NOMO-1 treated with DMSO at 0.1 percent for 48 hours (cell line): ENCODE data around the gene ACAT2.
"Not testable (repeated sequence)": the region's sequence is repeated elsewhere in the genome, so short reads cannot be mapped to it uniquely, and the experiment has no call there.

Experiments used
- DNase-seq: peaks from one replicate; lab custom pipeline; 2025; ENCODE audit not compliant: unreplicated experiment; lab: John Stamatoyannopoulos, UW

Gene ACAT2

GRCh38 chr6:159807150-159807858, 45.5 kb downstream of the ACAT2 start:
- DNase-seq = no peak

DNA sequence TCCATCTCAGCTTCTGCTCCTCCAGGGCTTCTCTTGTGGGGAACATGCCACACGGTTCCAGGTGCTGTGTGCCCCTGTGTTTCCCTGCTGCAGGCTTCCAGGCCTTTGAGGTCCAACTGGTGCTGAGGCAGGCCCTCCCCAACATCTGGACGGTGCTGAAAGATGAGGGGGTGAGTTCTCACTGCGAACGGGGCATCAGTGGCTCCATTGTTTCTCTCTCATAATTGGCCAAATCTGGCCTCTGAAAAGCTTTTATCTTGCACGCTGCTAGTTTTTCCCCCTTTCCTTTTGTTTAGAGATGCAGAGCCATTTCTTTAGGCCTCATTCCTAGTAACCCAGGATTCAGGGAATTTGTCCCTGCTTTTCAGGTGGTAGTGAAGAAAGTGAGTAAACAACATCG, 46.8 kb downstream of the ACAT2 start:
- no peak for DNase-seq

GRCh38 chr6:159809149-159809548, 47.3 kb downstream of the ACAT2 start:
- DNase-seq = no peak

DNA sequence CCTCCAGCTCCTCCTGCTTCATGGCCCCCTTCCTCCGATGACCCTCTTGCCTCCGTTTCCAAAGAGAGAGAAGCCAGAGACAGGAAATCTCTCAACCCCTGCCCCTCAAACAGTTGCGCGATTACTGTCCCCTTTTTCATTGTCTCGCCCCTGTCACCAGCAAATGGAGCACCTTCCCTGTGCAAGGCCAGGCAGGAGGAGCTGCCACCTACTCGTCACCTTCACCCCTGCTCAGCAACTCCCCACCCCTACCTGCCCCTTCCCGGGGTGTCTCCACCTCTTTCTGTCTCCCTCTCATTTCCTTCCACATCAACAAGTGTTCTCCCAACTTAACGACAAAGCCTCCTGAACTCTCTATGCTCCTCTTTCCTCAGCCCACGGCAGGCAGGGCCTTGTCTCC, 51.9 kb downstream of the ACAT2 start:
- no peak for DNase-seq

GRCh38 chr6:159815410-159815809, 53.6 kb downstream of the ACAT2 start:
- DNase-seq = no peak

GRCh38 chr6:159816775-159817174, 54.9 kb downstream of the ACAT2 start:
- DNase-seq = not testable (repeated sequence)

DNA sequence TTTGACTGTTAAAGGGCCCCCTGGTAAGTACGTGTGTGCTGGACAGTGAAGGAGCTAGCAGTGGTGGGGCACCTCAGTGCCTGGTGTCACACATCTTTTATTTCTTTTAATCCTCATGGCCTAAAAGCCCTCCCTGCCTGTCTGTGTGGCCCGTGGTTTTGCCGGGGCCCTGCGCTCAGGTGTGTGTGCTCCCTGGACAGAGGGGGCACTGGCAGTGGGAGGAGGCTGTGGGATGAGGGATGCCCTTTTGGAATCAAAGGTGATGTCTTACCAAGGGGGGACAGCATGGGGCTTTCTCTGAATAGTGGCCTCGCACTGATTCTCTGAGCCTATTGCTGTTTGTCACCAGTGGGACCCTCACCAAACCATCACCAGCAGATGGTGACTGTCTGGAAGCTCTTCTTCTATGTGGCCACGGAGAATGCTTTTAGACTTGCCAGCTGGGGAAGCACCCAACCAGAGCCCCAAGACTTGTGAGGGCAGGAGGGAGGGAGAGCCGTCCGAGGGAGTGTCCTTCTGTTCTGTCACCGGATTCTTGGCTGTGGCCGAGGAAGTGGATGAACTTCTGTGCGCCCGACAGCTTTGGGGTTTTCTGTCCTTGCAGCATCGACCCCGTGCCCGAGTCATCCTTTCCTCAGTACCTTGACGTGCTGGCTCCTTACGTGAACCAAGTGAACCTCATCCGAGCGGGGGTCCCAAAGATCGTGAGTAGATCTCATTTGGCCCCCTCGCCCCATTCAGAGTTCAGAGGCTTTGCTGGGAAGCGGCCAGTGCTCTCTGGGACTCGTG, 56.3 kb downstream of the ACAT2 start:
- no peak for DNase-seq

DNA sequence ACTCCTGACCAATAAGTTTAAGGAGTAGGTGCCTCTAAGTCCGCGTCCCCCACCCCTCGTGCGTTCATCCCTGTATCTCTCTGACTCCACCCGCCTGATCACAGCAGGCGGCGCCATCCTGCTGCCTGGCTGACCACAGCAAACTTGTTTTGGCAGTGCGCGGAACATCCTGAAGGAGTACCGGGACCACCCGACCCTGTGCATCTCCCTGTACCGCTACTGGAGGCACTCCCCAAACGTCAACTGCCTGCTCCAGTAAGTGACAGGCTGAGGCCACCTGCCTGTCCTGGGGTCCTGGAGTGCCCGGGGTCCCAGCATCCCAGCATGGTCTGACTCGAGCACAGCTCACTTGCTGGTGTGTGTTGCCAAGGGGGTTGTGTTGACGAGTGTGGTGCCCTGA, 57.3 kb downstream of the ACAT2 start:
- DNase-seq = no peak

GRCh38 chr6:159819932-159820640, 58.2 kb downstream of the ACAT2 start:
- peak; percentile 84 for DNase-seq

GRCh38 chr6:159821122-159821521, 59.3 kb downstream of the ACAT2 start:
- no peak for DNase-seq

DNA sequence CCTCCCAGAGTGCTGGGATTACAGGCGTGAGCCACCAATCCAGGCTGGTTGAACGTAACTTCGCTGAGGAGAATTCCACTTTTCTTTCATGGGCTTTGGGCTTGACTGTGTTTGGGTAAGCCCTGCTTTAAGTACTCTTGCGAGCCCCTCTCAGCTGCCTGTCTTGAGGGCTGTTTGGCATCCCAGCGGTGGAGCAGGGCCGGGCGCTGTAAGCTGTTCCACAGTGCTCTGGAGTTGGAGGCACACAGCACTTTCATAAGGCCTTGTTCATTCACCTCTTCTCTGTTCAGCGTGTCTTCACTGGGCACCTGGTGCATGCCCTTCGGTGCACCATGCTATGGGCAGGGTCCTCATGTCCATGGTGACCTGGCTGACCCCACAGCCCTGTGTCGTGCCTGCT, 59.9 kb downstream of the ACAT2 start:
- no peak for DNase-seq

DNA sequence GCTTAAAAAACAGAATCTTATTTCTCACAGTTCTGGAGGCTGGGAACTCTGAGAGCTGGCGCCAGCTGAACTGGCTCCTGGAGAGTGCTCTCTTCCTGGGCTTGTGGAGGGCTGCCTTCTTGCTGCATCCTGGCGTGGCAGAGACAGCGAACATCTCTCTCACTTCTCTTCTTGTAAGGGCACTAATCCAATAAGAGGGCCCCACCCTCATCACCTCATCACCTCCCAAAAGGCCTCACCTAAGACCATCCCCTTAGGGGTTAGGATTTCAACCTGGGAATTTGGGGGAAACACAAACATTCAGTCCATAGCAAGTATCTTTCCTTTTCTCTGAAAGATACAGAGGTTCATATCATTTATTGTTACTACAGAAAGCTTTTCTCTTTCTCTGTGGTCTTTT, 62.1 kb downstream of the ACAT2 start:
- no peak for DNase-seq

DNA sequence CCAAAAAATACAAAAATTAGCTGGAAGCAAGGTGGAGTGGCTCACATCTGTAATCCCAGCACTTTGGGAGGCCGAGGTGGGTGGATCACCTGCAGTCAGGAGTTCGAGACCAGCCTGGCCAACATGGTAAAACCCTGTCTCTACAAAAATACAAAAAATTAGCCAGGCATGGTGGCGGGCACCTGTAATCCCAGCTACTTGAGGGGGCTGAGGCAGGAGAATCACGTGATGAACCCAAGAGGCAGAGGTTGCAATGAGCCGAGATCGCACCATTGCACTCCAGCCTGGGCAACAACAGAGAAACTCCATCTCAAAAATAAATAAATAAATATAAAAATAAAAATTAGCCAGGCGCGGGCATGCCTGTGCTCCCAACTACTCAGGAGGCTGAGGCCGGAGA, 62.8 kb downstream of the ACAT2 start:
- not testable (repeated sequence) for DNase-seq

- no peak for DNase-seq
Measured at GRCh38 chr6:159826004-159826403, 64.2 kb downstream of the ACAT2 start.

DNA sequence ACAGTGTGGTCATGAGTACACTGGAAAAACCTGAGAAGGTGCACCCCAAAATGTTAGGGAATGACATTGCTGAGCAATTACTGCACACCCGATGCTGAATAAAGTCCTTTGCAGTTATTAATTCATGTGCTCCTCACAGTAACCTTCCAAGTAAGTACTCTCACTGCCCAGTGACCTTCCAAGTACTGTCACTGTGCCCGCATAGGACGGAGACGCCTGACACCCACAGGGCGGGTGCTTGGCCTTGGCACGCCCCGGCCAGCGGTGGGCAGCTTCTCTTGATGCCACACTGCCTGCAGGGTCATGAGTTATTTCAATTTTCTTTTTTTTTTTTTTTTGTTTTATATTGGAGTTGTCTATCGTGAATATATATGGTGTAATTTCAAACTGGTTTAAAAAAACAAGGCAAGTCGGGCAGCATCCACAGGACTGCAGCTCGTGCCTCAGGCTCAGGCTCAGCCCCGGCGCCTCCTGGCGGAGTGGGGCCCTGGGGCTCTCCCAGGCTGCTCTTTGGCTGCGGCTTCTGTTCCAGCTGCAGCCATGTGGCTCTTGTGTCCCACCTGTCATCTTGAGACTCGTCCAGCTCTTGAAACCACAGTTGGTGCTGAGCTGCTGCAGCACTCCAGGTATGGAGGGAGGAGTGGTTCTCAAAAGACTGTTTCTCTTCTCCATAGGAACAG, 65.3 kb downstream of the ACAT2 start:
- DNase-seq = no peak

- DNase-seq = no peak
Measured at GRCh38 chr6:159828074-159828473, 66.2 kb downstream of the ACAT2 start.
